Heart right ventricle (tissue), 16 donors: ENCODE results near the gene OR6A2. TPM values are rescaled to one million over a fixed set of nuclear protein-coding genes. Genes with fewer than 3 reads are reported as not detected.

Source experiments
- ATAC-seq, 8 donors: fragments of 200-7000 bp; cut with Tn5 transposase; one replicate each; pipeline ENCODE4 v1.9.1; 2020; ENCODE audit warnings: mild to moderate bottlenecking in 8 of 8, moderate library complexity in 8 of 8, moderate number of reproducible peaks in 1 of 8
- DNase-seq, 2 donors: peaks; one replicate each; pipeline ENCODE4 v3.0.0-alpha.2; 2020
- H3K27ac ChIP-seq, 10 donors: fragments of 200-600 bp; sonication (generic) in 2 of 10; one replicate each; pipeline versions ENCODE4 v1.5.0 to v1.8.0; 2020 to 2022; ENCODE audit warnings: mild to moderate bottlenecking in 3 of 10
- H3K27me3 ChIP-seq, 7 donors: fragments of 200-600 bp; one replicate each; pipeline ENCODE4 v1.8.0; 2021 to 2022; ENCODE audit warnings: mild to moderate bottlenecking in 2 of 7
- H3K36me3 ChIP-seq, 9 donors: fragments of 200-600 bp; sonication (generic) in 1 of 9; one replicate each; pipeline versions ENCODE4 v1.5.0 to v1.8.0; 2020 to 2022; ENCODE audit warnings: mild to moderate bottlenecking in 2 of 9
- H3K4me1 ChIP-seq, 9 donors: fragments of 200-600 bp; sonication (generic) in 1 of 9; one replicate each; pipeline versions ENCODE4 v1.5.0 to v1.8.0; 2020 to 2022; ENCODE audit warnings: mild to moderate bottlenecking in 4 of 9
- H3K4me3 ChIP-seq, 10 donors: fragments of 200-600 bp; sonication (generic) in 2 of 10; one replicate each; pipeline versions ENCODE4 v1.5.0 to v1.8.0; 2020 to 2022; ENCODE audit warnings: mild to moderate bottlenecking in 7 of 10, moderate library complexity in 2 of 10
- H3K9me3 ChIP-seq, 11 donors: fragments of 200-600 bp in 10 of 11; sonication (generic) in 2 of 11; one replicate each; pipeline versions ENCODE4 v1.5.0 to v1.8.0; 2013 to 2022; ENCODE audit warnings: mild to moderate bottlenecking in 2 of 11, control low read depth in 1 of 11, moderate library complexity in 1 of 11
- CTCF ChIP-seq, 9 donors: fragments of 200-600 bp; sonication (generic) in 2 of 9; IDR thresholded peaks; one replicate each; pipeline versions ENCODE4 v1.5.0 to v1.8.0; 2021 to 2022; ENCODE audit warnings: antibody characterized with exemption in 9 of 9, mild to moderate bottlenecking in 5 of 9, moderate library complexity in 1 of 9
- WGBS, 2 donors: extraction: QIAGEN DNeasy Blood & Tissue Kit; methylation state at CpG; one replicate each; pipeline ENCODE4 v1.1.7; 2013; ENCODE audit warnings: inconsistent platforms in 1 of 2; 5-methylcytosine and 5-hydroxymethylcytosine counted together
- intact Hi-C, 10 donors: fragments of 100-400 bp; cut with DNase I; formaldehyde crosslinking; loops; one replicate each; pipeline versions ENCODE4 v1.11.1 to v1.14.2; 2022
- polyA plus RNA-seq, 2 donors: library from polyadenylated mRNA; stranded (reverse); fragments of 200-250 nt; gene quantifications; one replicate each; pipeline ENCODE4 v1.2.3, GENCODE V29; 2013
- total RNA-seq, 10 donors: library from RNA; stranded (reverse); fragmentation: NEBNext Ultra II Directional in 3 of 10; extraction: Animal tissue kit (Norgen Biotek cat#: 25700) in 3 of 10; gene quantifications; one replicate each; pipeline versions ENCODE4 v1.2.1 to v1.2.4, GENCODE V29; 2021 to 2023
- donor health status: Arrhythmogenic right ventricular cardiomyopathy.
- donor health status: ischemic (EF 13 %, LVEDD 7.1; RV severe dilation, severe dysfunction).
- donor health status: healthy with polysubstance abuse.
- donor health status: DM: no; HTN: yes; CAD: no.
- donor health status: DM: no; HTN: no; CAD: no.
- donor health status: ischemic (EF 25% LVEDD 6.9; RV normal size, moderate dysfunction).
- donor health status: ischemic (EF 25% LVEDD 5.7; RV mildly dilated, moderate dysfunction).
- donor health status: healthy.
- donor health status: DM: yes; HTN: yes; CAD: no.
- donor health status: Ischemic cardiomyopathy.
- donor health status: ischemic (EF 35%, LVEDD 5.7; RV mildly dilated, moderate dysfunction).
- donor health status: nonischemic (EF 11% LVEDD 7.7; RV severe dilation, severe dysfunction).
- donor health status: DM: yes; HTN: yes; CAD: no.
- donor health status: PGD.
- donor health status: ischemic (EF 29% LVEDD 5.4; RV normal size, mild dysfunction).
- donor health status: nonischemic (EF 23%, LVEDD 6.1; RV moderate dilation, normal function).

The OR6A2 gene
- total and polyA plus RNA-seq, 12 donors, result not detected

DNA sequence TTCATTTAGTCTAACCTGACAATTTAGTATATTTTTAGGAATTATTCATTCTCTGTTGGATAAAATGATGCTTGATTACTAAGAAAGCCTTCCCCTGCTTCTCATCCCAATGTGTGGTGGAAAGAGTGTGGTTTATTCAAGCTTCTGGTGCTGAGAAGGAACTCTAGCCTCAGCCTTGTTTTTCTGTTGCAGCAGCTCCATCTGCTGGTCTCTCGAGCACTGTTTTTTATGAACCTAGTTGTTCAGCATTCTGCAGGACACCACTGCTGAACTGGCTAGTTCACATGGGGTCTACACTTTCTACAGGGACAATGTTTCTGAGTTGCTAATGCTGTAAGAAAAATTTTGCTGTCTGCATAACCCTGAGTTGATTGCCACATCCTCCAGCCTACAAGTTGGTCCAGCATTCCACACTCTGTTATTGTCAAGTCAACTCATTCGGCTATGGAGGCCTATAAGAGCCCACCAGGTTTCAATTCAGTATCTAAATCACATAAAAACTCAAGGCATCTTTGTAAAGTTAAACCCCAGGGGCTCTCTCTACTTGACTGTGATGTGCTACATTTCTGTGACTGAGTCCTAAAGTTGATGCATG, 42.0 kb downstream of the OR6A2 start:
- peaks cover 0 to under 1% (median 0%) of the 10 kb centered on the region in 11 donors for H3K9me3 ChIP-seq
- no peak overlapping the region for H3K27ac ChIP-seq
- no peaks in the 10 kb centered on the region for H3K36me3 ChIP-seq
- no peaks in the 10 kb centered on the region for H3K27me3 ChIP-seq
- 47 to 49% methylated on average over 2 of the region's 2 CpGs for WGBS, 2 donors
- intact Hi-C loops, result loop anchor here in 8 of 10 donors (2.0 to 10.0 kb wide), 6 partner anchors 19 to 227 kb away; no protein-coding TSS in a partner anchor
- DNase-seq (peak; percentile 11 to 53), ATAC-seq (peak in 7 of 8 donors; percentile 64 to 89 (median 81))
- H3K4me1 ChIP-seq, result no peaks in the 10 kb centered on the region
- peak in 8 of 9 donors; percentile 29 to 83 (median 70) for TF ChIP-seq CTCF (IDR thresholded peaks at IDR 0.05)
- no peak overlapping the region for H3K4me3 ChIP-seq

DNA sequence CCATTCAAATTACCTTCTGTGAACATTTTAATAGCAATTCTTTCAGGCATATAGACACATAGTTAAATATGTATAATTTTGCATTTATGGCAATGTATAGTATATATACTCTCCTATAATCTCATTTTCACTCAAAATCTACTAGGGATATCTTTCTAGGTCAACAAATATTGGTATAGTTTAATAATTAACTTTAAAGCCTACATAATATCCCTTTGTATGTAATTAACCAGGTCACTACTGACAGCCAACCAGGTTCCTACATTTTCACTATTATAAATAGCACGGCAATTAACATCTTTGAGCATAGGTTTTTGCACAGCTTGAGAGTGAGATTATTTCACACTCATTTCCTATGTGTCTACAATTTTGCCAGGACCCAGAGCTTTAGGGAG, 43.5 kb downstream of the OR6A2 start:
- 91 to 93% methylated on average over 1 of the region's 1 CpG for WGBS, 2 donors
- intact Hi-C loops, result loop anchor here in 8 of 10 donors (1.0 to 10.0 kb wide), 7 partner anchors 17 to 225 kb away; no protein-coding TSS in a partner anchor

GRCh38 chr11:6755303-6755952, 44.1 kb downstream of the OR6A2 start:
- WGBS, 2 donors, result 7 to 8% methylated on average over 5 of the region's 5 CpGs

More for the DNA sequence above, 43.5 kb downstream of the OR6A2 start:
- no peaks in the 10 kb centered on the region for H3K36me3 ChIP-seq
- H3K4me3 ChIP-seq, result no peak overlapping the region
- TF ChIP-seq CTCF (IDR thresholded peaks at IDR 0.05), result no peak
- no peak for DNase-seq
- no peak overlapping the region for H3K27ac ChIP-seq
- ATAC-seq, result no peak
- H3K27me3 ChIP-seq, result no peaks in the 10 kb centered on the region
- H3K4me1 ChIP-seq, result no peaks in the 10 kb centered on the region
- no peaks in the 10 kb centered on the region for H3K9me3 ChIP-seq

More at GRCh38 chr11:6755303-6755952, 44.1 kb downstream of the OR6A2 start:
- intact Hi-C loops, result loop anchor here in 8 of 10 donors (1.0 to 10.0 kb wide), 5 partner anchors 17 to 223 kb away; no protein-coding TSS in a partner anchor
- H3K4me1 ChIP-seq, result no peaks in the 10 kb centered on the region
- no peaks in the 10 kb centered on the region for H3K9me3 ChIP-seq
- H3K27me3 ChIP-seq, result no peaks in the 10 kb centered on the region
- no peak overlapping the region for H3K27ac ChIP-seq
- DNase-seq (peak in 1 of 2 donors; percentile 43), ATAC-seq (peak in 6 of 8 donors; percentile 43 to 56 (median 49))
- H3K4me3 ChIP-seq, result no peak overlapping the region
- H3K36me3 ChIP-seq, result no peaks in the 10 kb centered on the region
- peak; percentile 77 to 94 (median 89) for TF ChIP-seq CTCF (IDR thresholded peaks at IDR 0.05)
